HG03045 (cell line): ENCODE measurements around the gene CARD11.

ENCODE experiments used
- ATAC-seq: cut with Tn5 transposase; IDR thresholded peaks from one replicate; pipeline ENCODE4 v1.9.1; 2021; ENCODE audit warnings: mild to moderate bottlenecking, moderate library complexity; ENCODE audit not compliant: unreplicated experiment

CARD11 gene

DNA sequence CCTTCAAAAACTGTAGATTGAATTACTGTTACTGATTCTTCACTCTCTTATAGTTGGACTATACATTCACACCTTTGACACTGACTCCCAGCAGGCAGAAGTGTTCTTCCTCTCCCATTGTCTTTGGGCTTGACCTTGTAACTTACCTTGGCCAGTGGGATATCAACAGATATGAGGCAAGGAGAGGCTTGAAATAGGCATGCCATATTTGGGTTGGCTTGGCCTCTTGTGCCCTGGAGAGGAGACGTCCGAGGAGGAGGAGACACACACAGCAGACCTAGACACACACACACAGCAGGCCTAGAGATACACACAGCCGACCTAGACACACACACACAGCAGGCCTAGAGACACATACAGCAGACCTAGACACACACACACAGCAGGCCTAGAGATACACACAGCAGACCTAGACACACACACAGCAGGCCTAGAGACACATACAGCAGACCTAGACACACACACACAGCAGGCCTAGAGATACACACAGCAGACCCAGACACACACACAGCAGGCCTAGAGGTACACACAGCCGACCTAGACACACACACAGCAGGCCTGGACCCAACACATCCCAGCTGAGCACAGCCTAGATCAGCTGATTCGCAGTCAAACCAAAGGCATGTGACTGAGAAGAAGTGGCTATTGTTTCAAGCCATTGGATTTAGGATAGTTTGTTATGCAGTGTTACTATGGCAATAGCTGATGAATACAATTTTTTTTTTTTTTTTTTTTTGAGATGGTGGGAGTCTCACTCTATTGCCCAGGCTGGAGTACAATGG lies 187.1 kb downstream of the CARD11 start:
- ATAC-seq = no peak
